Mesendoderm (in vitro differentiated cells): ENCODE measurements around the gene THSD7A.

Source experiments
- DNase-seq: peaks from one replicate; pipeline ENCODE4 v3.0.0; 2013
- H2AK5ac ChIP-seq: 2 replicates; pipeline ENCODE4 v1.6.1; 2013; ENCODE audit warnings: low read length, inconsistent platforms
- H2BK120ac ChIP-seq: 2 replicates; pipeline ENCODE4 v1.6.1; 2013; ENCODE audit warnings: low read depth, mild to moderate bottlenecking, low read length, moderate library complexity, mixed read lengths
- H2BK15ac ChIP-seq: replicated peaks from 2 replicates; pipeline ENCODE4 v1.6.1; 2013; ENCODE audit warnings: low read depth, mild to moderate bottlenecking, moderate library complexity
- H2BK5ac ChIP-seq: 2 replicates; pipeline ENCODE4 v1.6.1; 2013; ENCODE audit warnings: low read length, inconsistent platforms
- H3K18ac ChIP-seq: 2 replicates; pipeline ENCODE4 v1.6.1; 2013; ENCODE audit warnings: mild to moderate bottlenecking, low read length, mixed read lengths
- H3K23ac ChIP-seq: one replicate; pipeline ENCODE4 v1.6.1; 2013; ENCODE audit warnings: low read length
- H3K27ac ChIP-seq: 2 replicates; pipeline ENCODE4 v1.5.1; 2013; ENCODE audit warnings: low read depth, mild to moderate bottlenecking, inconsistent platforms, low read length, moderate library complexity
- H3K27me3 ChIP-seq: 2 replicates; pipeline ENCODE4 v1.6.1; 2013; ENCODE audit warnings: low read length, control low read depth, mild to moderate bottlenecking, inconsistent platforms; ENCODE audit not compliant: insufficient read depth, poor library complexity
- H3K36me3 ChIP-seq: 2 replicates; pipeline ENCODE4 v1.6.1; 2013; ENCODE audit warnings: low read length, inconsistent platforms; ENCODE audit not compliant: control insufficient read depth, insufficient read depth
- H3K4ac ChIP-seq: one replicate; pipeline ENCODE4 v1.6.1; 2013; ENCODE audit warnings: low read depth, mild to moderate bottlenecking, low read length, moderate library complexity
- H3K4me1 ChIP-seq: 2 replicates; pipeline ENCODE4 v1.6.1; 2013; ENCODE audit warnings: low read depth, low read length, inconsistent platforms; ENCODE audit not compliant: control insufficient read depth
- H3K4me2 ChIP-seq: 2 replicates; pipeline ENCODE4 v1.6.1; 2013; ENCODE audit warnings: low read length
- H3K4me3 ChIP-seq: 2 replicates; pipeline ENCODE4 v1.5.1; 2013; ENCODE audit warnings: mild to moderate bottlenecking, low read length
- H3K56ac ChIP-seq: one replicate; pipeline ENCODE4 v1.6.1; 2013; ENCODE audit warnings: low read length
- H3K79me1 ChIP-seq: 2 replicates; pipeline ENCODE4 v1.6.1; 2013; ENCODE audit warnings: low read length, inconsistent platforms
- H3K79me2 ChIP-seq: 2 replicates; pipeline ENCODE4 v1.6.1; 2013; ENCODE audit warnings: mild to moderate bottlenecking, low read length; ENCODE audit not compliant: control insufficient read depth, insufficient read depth
- H3K9ac ChIP-seq: 2 replicates; pipeline ENCODE4 v1.6.1; 2013; ENCODE audit warnings: low read length, inconsistent platforms
- H4K5ac ChIP-seq: one replicate; pipeline ENCODE4 v1.6.1; 2013; ENCODE audit warnings: low read length
- H4K8ac ChIP-seq: one replicate; pipeline ENCODE4 v1.6.1; 2013; ENCODE audit warnings: low read depth, mild to moderate bottlenecking, control low read depth, low read length, moderate library complexity
- WGBS: extraction: QIAGEN DNeasy Blood & Tissue Kit; methylation state at CpG from one replicate; pipeline ENCODE4 v1.1.7; 2013; ENCODE audit warnings: low lambda C conversion rate, missing lambda C conversion rate; ENCODE audit not compliant: insufficient coverage; ENCODE audit errors: extremely low coverage; 5-methylcytosine and 5-hydroxymethylcytosine counted together

THSD7A gene

DNA sequence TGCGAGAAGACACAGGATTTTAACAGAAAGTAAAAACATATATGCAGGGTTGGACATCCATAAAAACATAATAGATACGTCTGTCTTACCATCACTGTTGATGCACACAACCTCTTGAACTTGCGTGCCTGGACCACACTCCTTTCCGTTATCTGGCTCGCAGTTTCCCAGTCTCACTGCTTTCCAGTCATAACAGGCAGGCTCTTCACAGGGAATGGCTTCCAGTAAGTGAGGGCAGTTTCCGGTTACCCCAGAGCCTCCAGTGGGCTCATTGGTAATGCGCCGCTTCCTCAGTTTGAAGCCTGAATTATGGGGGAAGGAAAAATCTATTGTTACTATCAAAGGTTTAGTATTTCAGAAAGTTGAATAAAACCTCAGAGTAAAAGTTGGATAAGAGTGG is 290.7 kb downstream of the THSD7A start:
- no peak for DNase-seq
- H3K27ac ChIP-seq = no peak overlapping the region
- H3K79me2 ChIP-seq = no peaks in the 10 kb centered on the region
- no peak overlapping the region for H2AK5ac ChIP-seq
- no peak overlapping the region for H3K9ac ChIP-seq
- H4K8ac ChIP-seq = no peak overlapping the region
- H2BK120ac ChIP-seq = no peak overlapping the region
- H3K23ac ChIP-seq = no peak overlapping the region
- no peak overlapping the region for H2BK5ac ChIP-seq
- no peak overlapping the region for H3K18ac ChIP-seq
- WGBS = no CpG with 5 or more reads among the region's 8 CpGs
- H3K36me3 ChIP-seq = no peaks in the 10 kb centered on the region
- H3K79me1 ChIP-seq = no peaks in the 10 kb centered on the region
- no peaks in the 10 kb centered on the region for H3K4me1 ChIP-seq
- no peak overlapping the region for H3K4me2 ChIP-seq
- no peak overlapping the region for H3K4me3 ChIP-seq
- no peak overlapping the region for H4K5ac ChIP-seq
- H2BK15ac ChIP-seq = no peak overlapping the region
- no peak overlapping the region for H3K4ac ChIP-seq
- H3K27me3 ChIP-seq = no peaks in the 10 kb centered on the region
- H3K56ac ChIP-seq = no peak overlapping the region

GRCh38 chr7:11540271-11540761 is 291.7 kb downstream of the THSD7A start:
- Histone ChIP-seq H4K8ac (no peak overlapping the region), H3K4ac (no peak overlapping the region), H3K79me2 (no peaks in the 10 kb centered on the region), H3K4me3 (no peak overlapping the region), H3K23ac (no peak overlapping the region), H2AK5ac (no peak overlapping the region), H3K4me1 (no peaks in the 10 kb centered on the region), H3K27ac (no peak overlapping the region), H3K79me1 (no peaks in the 10 kb centered on the region), H3K56ac (no peak overlapping the region), H3K4me2 (no peak overlapping the region), H3K27me3 (no peaks in the 10 kb centered on the region), H4K5ac (no peak overlapping the region), H3K36me3 (no peaks in the 10 kb centered on the region), H2BK5ac (no peak overlapping the region), H2BK15ac (no peak overlapping the region), H3K18ac (no peak overlapping the region), H2BK120ac (no peak overlapping the region), H3K9ac (no peak overlapping the region)
- no CpG with 5 or more reads among the region's 3 CpGs for WGBS
- DNase-seq = no peak

DNA sequence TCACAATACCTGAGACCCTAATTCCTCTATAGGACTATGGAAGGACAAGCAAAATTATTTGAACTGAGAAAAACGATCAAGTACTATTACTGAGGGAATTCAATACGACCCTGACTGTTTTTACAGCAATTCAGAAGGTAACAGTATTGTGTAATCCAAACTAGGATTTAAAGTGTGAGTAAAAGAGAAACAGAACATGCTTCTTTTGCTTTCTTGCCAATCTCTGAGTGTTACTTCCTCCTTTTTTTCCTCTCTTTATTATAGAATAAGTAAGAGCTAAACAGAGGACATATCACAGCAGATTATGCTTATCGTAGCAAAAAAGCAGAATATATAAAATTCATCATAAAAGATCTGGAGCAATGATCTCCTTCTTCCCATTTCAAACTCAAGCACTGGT is 292.1 kb downstream of the THSD7A start:
- Histone ChIP-seq H3K4me3 (no peak overlapping the region), H3K4ac (no peak overlapping the region), H3K27ac (no peak overlapping the region), H3K56ac (no peak overlapping the region), H3K4me2 (no peak overlapping the region), H3K9ac (no peak overlapping the region), H2AK5ac (no peak overlapping the region), H3K36me3 (no peaks in the 10 kb centered on the region), H4K5ac (no peak overlapping the region), H3K4me1 (no peaks in the 10 kb centered on the region), H3K23ac (no peak overlapping the region), H3K27me3 (no peaks in the 10 kb centered on the region), H2BK5ac (no peak overlapping the region), H3K18ac (no peak overlapping the region), H3K79me1 (no peaks in the 10 kb centered on the region), H2BK120ac (no peak overlapping the region), H4K8ac (no peak overlapping the region), H3K79me2 (no peaks in the 10 kb centered on the region), H2BK15ac (no peak overlapping the region)
- no peak for DNase-seq
- WGBS = no CpG with 5 or more reads among the region's 3 CpGs

- H2BK5ac ChIP-seq = no peak overlapping the region
- no CpG with 5 or more reads among the region's 1 CpG for WGBS
- no peaks in the 10 kb centered on the region for H3K4me1 ChIP-seq
These were observed 293.2 kb downstream of the THSD7A start for GRCh38 chr7:11538751-11539299.

DNA sequence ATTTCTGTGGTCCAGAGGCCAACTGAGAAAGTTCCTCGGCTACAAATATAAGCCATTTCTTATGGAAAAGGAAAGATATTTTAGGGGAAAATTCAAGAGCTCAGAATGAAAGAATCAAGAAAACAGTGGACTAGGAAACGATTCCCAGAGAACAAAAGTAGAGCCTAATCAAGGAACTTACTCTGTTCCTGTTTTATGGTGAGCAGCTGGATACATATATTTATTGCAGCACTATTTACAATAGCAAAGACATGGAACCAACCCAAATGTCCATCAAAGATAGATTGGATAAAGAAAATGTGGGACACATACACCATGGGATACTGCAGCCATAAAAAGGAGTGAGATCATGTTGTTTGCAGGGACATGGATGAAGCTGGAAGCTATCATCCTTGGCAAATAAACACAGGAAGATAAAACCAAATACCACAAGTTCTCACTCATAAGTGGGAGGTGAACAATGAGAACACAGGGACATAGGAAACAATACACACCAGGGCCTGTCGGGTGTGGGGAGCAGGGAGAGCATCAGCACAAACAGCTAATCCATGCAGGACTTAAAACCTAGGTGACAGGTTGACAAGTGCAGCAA is 298.7 kb downstream of the THSD7A start:
- Histone ChIP-seq H3K23ac (no peak overlapping the region), H3K79me1 (no peaks in the 10 kb centered on the region), H3K27ac (no peak overlapping the region), H3K4me2 (no peak overlapping the region), H3K79me2 (no peaks in the 10 kb centered on the region), H3K36me3 (no peaks in the 10 kb centered on the region), H3K4me1 (no peaks in the 10 kb centered on the region), H3K4ac (no peak overlapping the region), H3K9ac (no peak overlapping the region), H2BK15ac (no peak overlapping the region), H3K27me3 (no peaks in the 10 kb centered on the region), H2BK120ac (no peak overlapping the region), H3K56ac (no peak overlapping the region), H4K8ac (no peak overlapping the region), H4K5ac (no peak overlapping the region), H2AK5ac (no peak overlapping the region), H3K18ac (no peak overlapping the region), H3K4me3 (no peak overlapping the region), H2BK5ac (no peak overlapping the region)
- DNase-seq = no peak
- no CpG with 5 or more reads among the region's 3 CpGs for WGBS

More at GRCh38 chr7:11538751-11539299, 293.2 kb downstream of the THSD7A start:
- H4K8ac ChIP-seq = no peak overlapping the region
- H2AK5ac ChIP-seq = no peak overlapping the region
- H3K79me1 ChIP-seq = no peaks in the 10 kb centered on the region
- H3K9ac ChIP-seq = no peak overlapping the region
- no peak overlapping the region for H4K5ac ChIP-seq
- no peak overlapping the region for H3K18ac ChIP-seq
- H3K4ac ChIP-seq = no peak overlapping the region
- H3K27ac ChIP-seq = no peak overlapping the region
- no peaks in the 10 kb centered on the region for H3K79me2 ChIP-seq
- H3K36me3 ChIP-seq = no peaks in the 10 kb centered on the region
- DNase-seq = no peak
- no peak overlapping the region for H2BK15ac ChIP-seq
- no peaks in the 10 kb centered on the region for H3K27me3 ChIP-seq
- no peak overlapping the region for H2BK120ac ChIP-seq
- no peak overlapping the region for H3K4me2 ChIP-seq
- H3K23ac ChIP-seq = no peak overlapping the region
- no peak overlapping the region for H3K4me3 ChIP-seq
- no peak overlapping the region for H3K56ac ChIP-seq

DNA sequence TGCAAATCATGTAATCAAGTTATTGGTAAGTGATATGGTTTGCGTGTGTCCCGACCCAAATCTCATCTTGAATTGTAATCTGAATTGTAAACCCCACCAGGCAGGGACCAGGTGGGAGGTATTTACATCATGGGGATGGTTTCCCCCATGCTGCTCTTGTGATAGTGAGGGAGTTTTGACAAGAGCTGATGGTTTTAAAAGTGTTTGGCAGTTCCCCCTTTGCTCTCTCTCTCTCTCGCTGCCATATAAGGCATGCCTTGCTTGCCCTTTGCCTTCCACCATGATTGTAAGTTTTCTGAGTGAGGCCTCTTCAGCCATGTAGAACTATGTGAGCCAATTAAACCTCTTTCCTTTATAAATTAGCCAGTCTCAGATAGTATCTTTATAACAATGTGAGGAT is 302.6 kb downstream of the THSD7A start:
- no peak overlapping the region for H3K4ac ChIP-seq
- H3K36me3 ChIP-seq = no peaks in the 10 kb centered on the region
- H3K79me1 ChIP-seq = no peaks in the 10 kb centered on the region
- H4K5ac ChIP-seq = no peak overlapping the region
- H3K4me1 ChIP-seq = no peaks in the 10 kb centered on the region
- WGBS = no CpG with 5 or more reads among the region's 3 CpGs
- H3K9ac ChIP-seq = no peak overlapping the region
- H3K4me2 ChIP-seq = no peak overlapping the region
- no peak overlapping the region for H3K18ac ChIP-seq
- H3K79me2 ChIP-seq = no peaks in the 10 kb centered on the region
- H3K27ac ChIP-seq = no peak overlapping the region
- no peak overlapping the region for H3K4me3 ChIP-seq
- DNase-seq = peak; percentile 70
- no peak overlapping the region for H2BK120ac ChIP-seq
- no peak overlapping the region for H4K8ac ChIP-seq
- no peak overlapping the region for H2BK15ac ChIP-seq
- H3K56ac ChIP-seq = no peak overlapping the region
- H3K23ac ChIP-seq = no peak overlapping the region
- H2AK5ac ChIP-seq = no peak overlapping the region
- no peak overlapping the region for H2BK5ac ChIP-seq
- H3K27me3 ChIP-seq = no peaks in the 10 kb centered on the region
